K562 (cell line): ENCODE results near the gene RAB11FIP2. TPM values are rescaled to one million over a fixed set of nuclear protein-coding genes. Genes with fewer than 3 reads are reported as not detected.

Experiments used
- ARID4B ChIP-seq: sonication (generic); formaldehyde crosslinking; IDR thresholded peaks from 2 replicates; pipeline ENCODE4 v1.8.0; 2022; ENCODE audit warnings: mild to moderate bottlenecking, missing genetic modification reagents
- COPS2 ChIP-seq: fragments of 450-650 bp; conservative IDR thresholded peaks from 2 replicates; pipeline ENCODE4 v1.6.1; 2016; ENCODE audit warnings: mild to moderate bottlenecking, moderate library complexity
- CTCF ChIP-seq, 3 experiments: IDR thresholded peaks in 2 of 3; conservative IDR thresholded peaks in 1 of 3; 2 replicates each; pipeline ENCODE4 v1.5.1; 2011 to 2012; ENCODE audit warnings: low read length in 3 of 3, mild to moderate bottlenecking in 3 of 3, control low read depth in 2 of 3, improper control_type of control experiment in 1 of 3, inconsistent platforms in 1 of 3, low read depth in 1 of 3, mixed read lengths in 1 of 3, moderate library complexity in 1 of 3; ENCODE audit not compliant: insufficient read depth in 2 of 3
- FOXK2 ChIP-seq, 2 experiments: fragments of 450-650 bp; IDR thresholded peaks in 1 of 2; conservative IDR thresholded peaks in 1 of 2; 2 replicates each; pipeline ENCODE4 v1.6.1; 2016; ENCODE audit warnings: low read depth in 2 of 2, mild to moderate bottlenecking in 1 of 2
- MTA2 ChIP-seq: fragments of 450-650 bp; IDR thresholded peaks from 2 replicates; pipeline ENCODE4 v1.6.1; 2016; ENCODE audit warnings: low read depth
- MTF1 ChIP-seq: fragments of 250-450 bp; sonication (Bioruptor Pico); IDR thresholded peaks from 2 replicates; pipeline ENCODE4 v1.9.0; 2021; ENCODE audit warnings: moderate library complexity, mild to moderate bottlenecking, inconsistent platforms, borderline replicate concordance
- PCBP2 ChIP-seq: fragments of 200-400 bp; formaldehyde crosslinking; IDR thresholded peaks from 2 replicates; pipeline ENCODE4 v1.6.1; 2018; ENCODE audit warnings: low read length, low read depth, mild to moderate bottlenecking, moderate library complexity; ENCODE audit not compliant: poor library complexity, severe bottlenecking
- RB1 ChIP-seq: fragments of 450-650 bp; IDR thresholded peaks from 2 replicates; pipeline ENCODE4 v1.6.1; 2017; ENCODE audit warnings: low read depth, mild to moderate bottlenecking
- U2AF1 ChIP-seq: fragments of 200-400 bp; formaldehyde crosslinking; optimal IDR thresholded peaks from 2 replicates; pipeline ENCODE3; 2017; ENCODE audit warnings: mild to moderate bottlenecking, low read depth, low read length, moderate library complexity
- ZBTB8A ChIP-seq: fragments of 450-650 bp; IDR thresholded peaks from 2 replicates; pipeline ENCODE4 v1.6.1; 2018; ENCODE audit warnings: mild to moderate bottlenecking, moderate library complexity; ENCODE audit not compliant: partially characterized antibody
- ZNF124 ChIP-seq: sonication (generic); formaldehyde crosslinking; IDR thresholded peaks from 2 replicates; pipeline ENCODE4 v1.8.1; 2022; ENCODE audit warnings: missing genetic modification reagents
- polyA plus RNA-seq, 8 experiments: library from polyadenylated mRNA; depleted of rRNA in 4 of 8; stranded (reverse) in 5 of 8; unstranded in 3 of 8; fragments of >200 nt; fragmentation: Nextera tagmentation in 2 of 8; fragmentation: Illumina TruSeq in 1 of 8; extraction: Ambion mirVana in 2 of 8; extraction: Trizol in 1 of 8; gene quantifications; 2 replicates each; pipeline versions ENCODE4 v1.2.1 to v1.2.3, GENCODE V29; 2011 to 2014; ENCODE audit warnings: inconsistent platforms in 1 of 8, missing spikeins in 1 of 8
- total RNA-seq, 7 experiments: library from RNA; depleted of rRNA in 6 of 7; stranded (reverse); fragments of >200 nt in 6 of 7; fragmentation: Illumina TruSeq in 2 of 7; extraction: Trizol in 2 of 7; gene quantifications; 2 replicates each; pipeline versions ENCODE4 v1.2.1 to v1.2.3, GENCODE V29; 2011 to 2021; ENCODE audit warnings: low replicate concordance in 1 of 7
- TF ChIP-seq, protein P1 (sequence below): fragments of 250-450 bp; sonication (Bioruptor Pico); IDR thresholded peaks from 2 replicates; pipeline ENCODE4 v1.5.0; 2020; ENCODE audit warnings: mild to moderate bottlenecking

RAB11FIP2 gene
- total and polyA plus RNA-seq, 9 of the 15 experiments (the other 6 are each of a cell fraction or from before 2014, with no cell fraction given): 3.0 to 10.6 (median 3.9) TPM

DNA sequence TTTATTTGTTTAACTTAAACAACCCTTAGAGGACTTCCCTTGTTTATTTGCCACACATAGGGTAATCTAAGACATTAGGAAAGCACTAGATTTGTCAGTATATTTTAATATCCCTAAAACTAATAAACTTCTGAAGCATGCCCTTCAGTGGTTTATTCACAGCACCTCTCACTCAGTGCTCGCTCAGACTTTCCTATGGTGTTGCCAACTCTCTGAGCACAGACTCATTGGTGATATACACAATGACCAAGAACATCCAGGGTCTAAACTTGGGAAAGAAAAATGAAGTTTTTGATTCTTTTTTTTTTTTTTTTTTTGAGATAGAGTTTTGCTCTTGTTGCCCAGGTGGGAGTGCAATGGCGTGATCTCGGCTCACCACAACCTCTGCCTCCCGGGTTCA is 82.2 kb downstream of the RAB11FIP2 start (continued):
- TF ChIP-seq ZNF124 (no peak), RB1 (no peak), COPS2 (no peak), ARID4B (no peak), PCBP2 (no peak), ZBTB8A (no peak), FOXK2 (conservative IDR thresholded peaks at IDR 0.05 in 1 of 2, IDR thresholded peaks at IDR 0.05 in 1 of 2; ENCODE audit: low read depth in 2 of 2) (no peak), MTA2 (no peak), MTF1 (CRISPR knock-in tag) (no peak), CTCF (IDR thresholded peaks at IDR 0.05 in 2 of 3, conservative IDR thresholded peaks at IDR 0.05 in 1 of 3; ENCODE audit: insufficient read depth in 2 of 3, low read depth in 1 of 3, low read length in 3 of 3) (no peak), U2AF1 (no peak)
- TF ChIP-seq, protein P1, sequence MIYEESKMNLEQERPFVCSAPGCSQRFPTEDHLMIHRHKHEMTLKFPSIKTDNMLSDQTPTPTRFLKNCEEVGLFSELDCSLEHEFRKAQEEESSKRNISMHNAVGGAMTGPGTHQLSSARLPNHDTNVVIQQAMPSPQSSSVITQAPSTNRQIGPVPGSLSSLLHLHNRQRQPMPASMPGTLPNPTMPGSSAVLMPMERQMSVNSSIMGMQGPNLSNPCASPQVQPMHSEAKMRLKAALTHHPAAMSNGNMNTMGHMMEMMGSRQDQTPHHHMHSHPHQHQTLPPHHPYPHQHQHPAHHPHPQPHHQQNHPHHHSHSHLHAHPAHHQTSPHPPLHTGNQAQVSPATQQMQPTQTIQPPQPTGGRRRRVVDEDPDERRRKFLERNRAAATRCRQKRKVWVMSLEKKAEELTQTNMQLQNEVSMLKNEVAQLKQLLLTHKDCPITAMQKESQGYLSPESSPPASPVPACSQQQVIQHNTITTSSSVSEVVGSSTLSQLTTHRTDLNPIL (CRISPR knock-in tag): no peak
